ENCODE data around the gene RAD18. TPM values are rescaled to one million over a fixed set of nuclear protein-coding genes. Genes with fewer than 3 reads are reported as not detected.

RAD18 gene
- total RNA-seq, 1 experiment from 2014 or later, result 42.5 TPM

DNA sequence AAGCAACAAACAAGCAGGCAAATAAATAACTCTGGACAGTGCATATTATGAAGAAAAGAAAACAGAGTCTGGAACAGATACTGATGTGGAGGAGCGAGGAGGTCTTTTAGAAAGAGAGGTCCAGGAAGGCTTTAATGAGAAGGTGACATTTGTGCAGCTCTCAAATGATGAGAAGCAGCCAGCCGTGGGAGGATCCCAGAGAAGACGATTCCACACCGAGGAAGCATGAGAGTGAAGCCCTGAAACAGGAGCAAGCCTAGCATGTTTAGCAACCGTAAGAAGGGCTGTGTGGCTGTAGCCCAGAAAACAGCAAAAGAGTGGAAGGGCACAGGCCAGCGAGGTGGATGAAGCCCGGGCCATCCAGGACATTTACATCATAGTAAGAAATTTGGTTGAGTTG lies 93.1 kb downstream of the RAD18 start:
- Histone ChIP-seq H3K9me3 (ENCODE audit: low read depth, low read length, poor library complexity, severe bottlenecking) (no peaks in the 10 kb centered on the region), H3K4me1 (ENCODE audit: insufficient read depth, low read length, poor library complexity, severe bottlenecking) (no peaks in the 10 kb centered on the region), H3K4me3 (ENCODE audit: low read depth, low read length, poor library complexity, severe bottlenecking) (no peak overlapping the region), H3K27me3 (replicated peaks; ENCODE audit: insufficient read depth, low read depth, low read length, poor library complexity) (no peaks in the 10 kb centered on the region), H3K27ac (ENCODE audit: low read depth, low read length, poor library complexity, severe bottlenecking) (no peak overlapping the region), H3K36me3 (ENCODE audit: insufficient read depth, low read length, poor library complexity, severe bottlenecking) (no peaks in the 10 kb centered on the region)
- POLR2A ChIA-PET (ENCODE audit: low non-redundant PET), result no interaction called here
- CTCF ChIA-PET, result no interaction called here
- no peak for DNase-seq (ENCODE audit: low spot score)
- no TSS peak for BruUV-seq (replicated peaks)
- TF ChIP-seq, protein P1, sequence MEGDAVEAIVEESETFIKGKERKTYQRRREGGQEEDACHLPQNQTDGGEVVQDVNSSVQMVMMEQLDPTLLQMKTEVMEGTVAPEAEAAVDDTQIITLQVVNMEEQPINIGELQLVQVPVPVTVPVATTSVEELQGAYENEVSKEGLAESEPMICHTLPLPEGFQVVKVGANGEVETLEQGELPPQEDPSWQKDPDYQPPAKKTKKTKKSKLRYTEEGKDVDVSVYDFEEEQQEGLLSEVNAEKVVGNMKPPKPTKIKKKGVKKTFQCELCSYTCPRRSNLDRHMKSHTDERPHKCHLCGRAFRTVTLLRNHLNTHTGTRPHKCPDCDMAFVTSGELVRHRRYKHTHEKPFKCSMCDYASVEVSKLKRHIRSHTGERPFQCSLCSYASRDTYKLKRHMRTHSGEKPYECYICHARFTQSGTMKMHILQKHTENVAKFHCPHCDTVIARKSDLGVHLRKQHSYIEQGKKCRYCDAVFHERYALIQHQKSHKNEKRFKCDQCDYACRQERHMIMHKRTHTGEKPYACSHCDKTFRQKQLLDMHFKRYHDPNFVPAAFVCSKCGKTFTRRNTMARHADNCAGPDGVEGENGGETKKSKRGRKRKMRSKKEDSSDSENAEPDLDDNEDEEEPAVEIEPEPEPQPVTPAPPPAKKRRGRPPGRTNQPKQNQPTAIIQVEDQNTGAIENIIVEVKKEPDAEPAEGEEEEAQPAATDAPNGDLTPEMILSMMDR (conservative IDR thresholded peaks at IDR 0.05; ENCODE audit: low read depth, low read length), result no peak
- no peak for TF ChIP-seq EZH2 (IDR thresholded peaks at IDR 0.05; ENCODE audit: borderline replicate concordance, low read depth, low read length, poor library complexity, severe bottlenecking)
- intact Hi-C loops (cut with micrococcal nuclease; ENCODE audit: unreplicated experiment), result no loop called here

DNA sequence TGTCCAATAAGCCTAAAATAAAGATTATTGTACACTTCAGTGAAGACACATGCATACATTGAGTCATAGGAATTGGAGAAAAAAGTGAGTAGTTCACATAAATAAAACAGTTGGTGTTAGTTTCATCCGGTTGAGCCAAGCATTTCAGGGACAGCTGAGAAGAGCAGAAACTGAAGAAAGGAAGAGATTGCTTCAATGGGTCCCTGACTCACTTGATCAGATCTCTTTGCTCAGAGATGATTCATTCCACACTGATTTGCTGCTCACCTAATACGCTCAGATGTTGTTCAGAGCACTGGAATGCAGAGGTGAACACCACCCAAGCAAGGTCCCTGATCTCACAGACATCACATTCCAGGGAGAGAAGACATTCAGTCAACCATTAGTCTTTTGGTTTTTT lies 93.7 kb downstream of the RAD18 start:
- POLR2A ChIA-PET (ENCODE audit: low non-redundant PET), result no interaction called here
- H3K36me3 ChIP-seq (ENCODE audit: insufficient read depth, low read length, poor library complexity, severe bottlenecking), result no peaks in the 10 kb centered on the region
- no peak overlapping the region for H3K4me3 ChIP-seq (ENCODE audit: low read depth, low read length, poor library complexity, severe bottlenecking)
- TF ChIP-seq EZH2 (IDR thresholded peaks at IDR 0.05; ENCODE audit: borderline replicate concordance, low read depth, low read length, poor library complexity, severe bottlenecking), result no peak
- TF ChIP-seq, protein P1 (conservative IDR thresholded peaks at IDR 0.05; ENCODE audit: low read depth, low read length), result no peak
- H3K4me1 ChIP-seq (ENCODE audit: insufficient read depth, low read length, poor library complexity, severe bottlenecking), result no peaks in the 10 kb centered on the region
- no peaks in the 10 kb centered on the region for H3K9me3 ChIP-seq (ENCODE audit: low read depth, low read length, poor library complexity, severe bottlenecking)
- CTCF ChIA-PET, result no interaction called here
- no TSS peak for BruUV-seq (replicated peaks)
- DNase-seq (ENCODE audit: low spot score), result no peak
- no peak overlapping the region for H3K27ac ChIP-seq (ENCODE audit: low read depth, low read length, poor library complexity, severe bottlenecking)
- intact Hi-C loops (cut with micrococcal nuclease; ENCODE audit: unreplicated experiment), result no loop called here
- H3K27me3 ChIP-seq (replicated peaks; ENCODE audit: insufficient read depth, low read depth, low read length, poor library complexity), result no peaks in the 10 kb centered on the region

DNA sequence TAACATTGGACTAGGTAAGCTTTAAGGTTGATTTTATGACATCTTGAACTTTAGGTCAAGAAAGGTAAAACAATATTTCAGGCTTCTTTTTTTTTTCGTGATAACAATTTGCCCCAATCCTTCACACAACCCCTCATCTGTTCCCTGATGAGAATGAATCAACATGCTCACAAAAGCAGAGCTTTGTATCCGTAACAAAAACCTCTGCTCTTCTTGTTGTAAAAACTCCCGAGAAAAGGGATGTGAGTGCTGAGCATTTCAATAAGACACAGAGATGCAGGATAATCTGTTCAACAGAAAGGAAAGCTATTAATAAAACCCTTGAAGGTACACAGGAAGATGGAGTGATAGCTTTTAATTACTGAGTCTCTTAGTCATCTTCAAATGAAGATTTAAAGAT lies 94.3 kb downstream of the RAD18 start:
- Histone ChIP-seq H3K27me3 (replicated peaks; ENCODE audit: insufficient read depth, low read depth, low read length, poor library complexity) (no peaks in the 10 kb centered on the region), H3K9me3 (ENCODE audit: low read depth, low read length, poor library complexity, severe bottlenecking) (no peaks in the 10 kb centered on the region), H3K4me3 (ENCODE audit: low read depth, low read length, poor library complexity, severe bottlenecking) (no peak overlapping the region), H3K4me1 (ENCODE audit: insufficient read depth, low read length, poor library complexity, severe bottlenecking) (no peaks in the 10 kb centered on the region), H3K27ac (ENCODE audit: low read depth, low read length, poor library complexity, severe bottlenecking) (no peak overlapping the region), H3K36me3 (ENCODE audit: insufficient read depth, low read length, poor library complexity, severe bottlenecking) (no peaks in the 10 kb centered on the region)
- BruUV-seq (replicated peaks), result no TSS peak
- ChIA-PET POLR2A (ENCODE audit: low non-redundant PET) (no interaction called here), CTCF (no interaction called here)
- intact Hi-C loops (cut with micrococcal nuclease; ENCODE audit: unreplicated experiment), result no loop called here
- DNase-seq (ENCODE audit: low spot score), result no peak
- TF ChIP-seq, protein P1 (conservative IDR thresholded peaks at IDR 0.05; ENCODE audit: low read depth, low read length), result no peak
- no peak for TF ChIP-seq EZH2 (IDR thresholded peaks at IDR 0.05; ENCODE audit: borderline replicate concordance, low read depth, low read length, poor library complexity, severe bottlenecking)
